Mesothelial cell of epicardium (in vitro differentiated cells): ENCODE data around the gene PDP2. TPM values are rescaled to one million over a fixed set of nuclear protein-coding genes. Genes with fewer than 3 reads are reported as not detected.

ENCODE experiments used
- DNase-seq, 2 experiments: peaks; one replicate each; pipeline ENCODE4 v3.0.0; 2021; ENCODE audit warnings: low spot score in 2 of 2; ENCODE audit not compliant: unreplicated experiment in 2 of 2
- H3K27ac Mint-ChIP-seq: 2 replicates; pipeline ENCODE4 v1.8.0; 2021; ENCODE audit warnings: mixed read lengths
- H3K27me3 Mint-ChIP-seq: 2 replicates; pipeline ENCODE4 v1.8.0; 2021; ENCODE audit warnings: low read depth, mixed read lengths
- H3K36me3 Mint-ChIP-seq: 2 replicates; pipeline ENCODE4 v1.8.0; 2021; ENCODE audit warnings: mixed read lengths
- H3K4me1 Mint-ChIP-seq: 2 replicates; pipeline ENCODE4 v1.8.0; 2021; ENCODE audit warnings: mixed read lengths
- H3K4me3 Mint-ChIP-seq: 2 replicates; pipeline ENCODE4 v1.8.0; 2021; ENCODE audit warnings: mild to moderate bottlenecking, moderate library complexity, mixed read lengths
- H3K9me3 Mint-ChIP-seq: 2 replicates; pipeline ENCODE4 v1.8.0; 2021; ENCODE audit warnings: mixed read lengths
- total RNA-seq: library from RNA; stranded (reverse); gene quantifications from 3 replicates; pipeline ENCODE4 v1.2.1, GENCODE V29; 2021
- TF ChIP-seq, protein P1 (sequence below): fragments of 200-600 bp; sonication (generic); IDR thresholded peaks from one replicate; pipeline ENCODE4 v1.5.0; 2021; ENCODE audit warnings: antibody characterized with exemption; ENCODE audit not compliant: unreplicated experiment

The PDP2 gene
- total RNA-seq, 1 donor from 2014 or later, result 16.9 TPM

DNA sequence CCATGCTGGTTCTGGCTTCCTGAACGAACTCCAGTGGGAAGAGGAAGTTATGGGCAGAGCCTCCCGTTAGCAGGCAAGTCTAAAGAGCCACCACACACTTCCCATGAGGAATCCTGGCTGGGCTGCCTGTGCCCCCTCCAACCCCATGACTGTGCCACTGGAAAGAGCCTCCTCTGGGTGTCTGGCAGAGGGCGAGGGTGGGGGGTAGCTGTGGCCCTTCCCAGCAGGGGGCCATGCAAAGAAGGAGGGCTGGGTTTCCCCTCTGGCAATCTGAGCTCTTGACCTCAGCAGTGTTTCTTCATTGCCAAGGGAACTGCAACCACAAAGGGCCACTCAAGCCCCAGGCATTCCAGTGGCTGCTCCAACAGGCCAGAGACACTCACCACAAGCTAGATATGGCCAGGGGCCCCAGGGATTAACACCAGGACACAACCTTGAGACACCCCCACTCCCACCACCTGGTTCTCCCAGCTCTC lies 46.7 kb downstream of the PDP2 start:
- TF ChIP-seq, protein P1, sequence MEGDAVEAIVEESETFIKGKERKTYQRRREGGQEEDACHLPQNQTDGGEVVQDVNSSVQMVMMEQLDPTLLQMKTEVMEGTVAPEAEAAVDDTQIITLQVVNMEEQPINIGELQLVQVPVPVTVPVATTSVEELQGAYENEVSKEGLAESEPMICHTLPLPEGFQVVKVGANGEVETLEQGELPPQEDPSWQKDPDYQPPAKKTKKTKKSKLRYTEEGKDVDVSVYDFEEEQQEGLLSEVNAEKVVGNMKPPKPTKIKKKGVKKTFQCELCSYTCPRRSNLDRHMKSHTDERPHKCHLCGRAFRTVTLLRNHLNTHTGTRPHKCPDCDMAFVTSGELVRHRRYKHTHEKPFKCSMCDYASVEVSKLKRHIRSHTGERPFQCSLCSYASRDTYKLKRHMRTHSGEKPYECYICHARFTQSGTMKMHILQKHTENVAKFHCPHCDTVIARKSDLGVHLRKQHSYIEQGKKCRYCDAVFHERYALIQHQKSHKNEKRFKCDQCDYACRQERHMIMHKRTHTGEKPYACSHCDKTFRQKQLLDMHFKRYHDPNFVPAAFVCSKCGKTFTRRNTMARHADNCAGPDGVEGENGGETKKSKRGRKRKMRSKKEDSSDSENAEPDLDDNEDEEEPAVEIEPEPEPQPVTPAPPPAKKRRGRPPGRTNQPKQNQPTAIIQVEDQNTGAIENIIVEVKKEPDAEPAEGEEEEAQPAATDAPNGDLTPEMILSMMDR, result no peak
- peaks cover 59% of the 10 kb centered on the region for H3K27me3 Mint-ChIP-seq
- H3K27ac Mint-ChIP-seq, result no peak overlapping the region
- H3K4me1 Mint-ChIP-seq, result peaks cover 15% of the 10 kb centered on the region
- no peak overlapping the region for H3K4me3 Mint-ChIP-seq
- no peak for DNase-seq
- peaks cover 2% of the 10 kb centered on the region for H3K36me3 Mint-ChIP-seq
- no peaks in the 10 kb centered on the region for H3K9me3 Mint-ChIP-seq

DNA sequence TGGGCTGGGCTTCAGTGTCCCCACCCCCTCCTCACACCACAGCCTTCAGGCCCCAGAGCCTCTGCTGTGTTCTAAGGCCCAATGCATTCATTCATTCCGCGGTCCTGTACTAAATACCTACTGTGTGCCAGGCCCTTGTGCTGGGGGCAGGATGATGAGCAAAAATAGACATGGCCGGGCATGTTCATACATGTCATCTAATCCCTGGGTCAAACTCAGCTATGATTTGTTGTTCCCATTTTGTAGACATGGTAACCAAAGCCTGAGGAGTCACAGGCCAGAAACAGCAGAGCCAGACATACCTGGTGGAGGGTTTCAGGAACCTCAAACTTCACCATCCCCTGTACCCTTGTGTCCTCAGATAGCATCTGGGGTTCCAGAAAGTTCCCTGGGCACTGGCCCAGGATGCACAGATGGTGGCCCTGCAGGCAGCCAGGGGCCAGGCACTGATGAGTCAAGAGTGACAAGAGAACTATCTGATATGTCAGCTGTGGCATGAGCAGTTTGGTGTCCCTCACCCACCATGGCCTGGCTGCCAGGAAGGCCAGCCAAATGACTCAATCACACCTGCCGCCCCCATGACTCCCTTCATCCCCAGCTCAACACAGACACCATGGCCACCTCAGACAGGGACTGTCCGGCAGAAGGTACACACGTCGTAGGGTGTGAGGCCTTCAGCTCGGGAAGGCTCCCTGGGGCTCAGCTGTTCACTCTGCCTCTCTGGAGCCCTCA lies 47.8 kb downstream of the PDP2 start:
- H3K27me3 Mint-ChIP-seq, result peaks cover 50% of the 10 kb centered on the region
- TF ChIP-seq, protein P1, result no peak
- H3K36me3 Mint-ChIP-seq, result peaks cover 2% of the 10 kb centered on the region
- no peak overlapping the region for H3K4me3 Mint-ChIP-seq
- H3K4me1 Mint-ChIP-seq, result peaks cover 21% of the 10 kb centered on the region
- no peak for DNase-seq
- H3K27ac Mint-ChIP-seq, result no peak overlapping the region
- no peaks in the 10 kb centered on the region for H3K9me3 Mint-ChIP-seq

DNA sequence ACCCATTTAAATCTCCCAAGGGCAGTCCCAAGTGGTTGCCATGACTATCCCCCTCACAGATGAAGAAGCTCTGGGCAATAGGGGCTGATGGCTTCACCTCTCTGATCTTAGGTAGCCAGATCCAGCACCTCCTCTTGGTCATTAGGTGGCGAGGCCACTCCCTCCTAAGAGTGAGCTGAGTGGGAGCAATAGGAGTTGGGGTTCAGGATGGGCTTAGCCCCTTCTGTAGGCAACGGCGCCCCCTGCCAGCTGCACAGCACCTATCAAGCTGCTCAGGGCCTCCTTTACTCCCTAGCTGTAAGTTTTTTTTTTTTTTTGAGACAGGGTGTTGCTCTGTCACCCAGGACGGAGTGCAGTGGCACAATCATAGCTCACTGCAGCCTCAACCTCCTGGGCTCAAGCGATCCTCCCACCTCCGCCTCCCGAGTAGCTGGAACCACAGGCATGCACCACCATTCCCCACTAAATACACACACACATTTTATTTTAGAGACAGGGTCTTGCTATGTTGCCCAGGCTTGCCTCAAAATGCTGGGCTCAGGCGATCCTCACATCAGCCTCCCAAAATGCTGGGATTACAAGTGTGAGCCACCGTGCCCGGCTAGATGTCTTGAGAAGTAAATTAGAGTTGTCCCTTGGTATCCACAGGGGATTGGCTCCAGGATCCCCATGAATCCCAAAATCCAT lies 48.5 kb downstream of the PDP2 start:
- no peak for DNase-seq
- TF ChIP-seq, protein P1, result no peak
- H3K4me1 Mint-ChIP-seq, result peaks cover 22% of the 10 kb centered on the region
- peaks cover 2% of the 10 kb centered on the region for H3K36me3 Mint-ChIP-seq
- no peaks in the 10 kb centered on the region for H3K9me3 Mint-ChIP-seq
- no peak overlapping the region for H3K27ac Mint-ChIP-seq
- no peak overlapping the region for H3K4me3 Mint-ChIP-seq
- H3K27me3 Mint-ChIP-seq, result peaks cover 42% of the 10 kb centered on the region

DNA sequence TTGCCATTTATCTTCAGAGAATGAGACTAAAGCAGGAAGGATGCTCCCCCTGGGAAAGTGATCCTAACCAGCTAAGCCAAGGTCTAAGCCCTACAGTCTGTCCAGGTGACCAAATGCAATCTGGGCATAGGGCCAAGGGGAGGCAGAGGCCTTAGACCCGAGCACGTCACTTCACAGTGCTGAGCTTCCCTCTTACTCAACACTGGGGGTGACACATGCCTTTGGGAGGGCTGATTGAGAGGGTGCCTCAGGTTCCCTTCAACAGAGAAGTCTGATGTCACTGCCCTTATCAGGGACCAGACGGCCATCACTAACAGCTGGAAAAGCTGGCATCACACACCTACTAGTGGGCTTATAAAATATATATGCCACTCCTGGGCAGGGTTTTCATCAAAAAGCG lies 49.9 kb downstream of the PDP2 start:
- Mint-ChIP-seq H3K4me1 (peaks cover 28% of the 10 kb centered on the region), H3K36me3 (peaks cover 2% of the 10 kb centered on the region), H3K27me3 (peaks cover 30% of the 10 kb centered on the region), H3K4me3 (no peak overlapping the region), H3K9me3 (no peaks in the 10 kb centered on the region), H3K27ac (no peak overlapping the region)
- DNase-seq, result no peak
- TF ChIP-seq, protein P1, result no peak

DNA sequence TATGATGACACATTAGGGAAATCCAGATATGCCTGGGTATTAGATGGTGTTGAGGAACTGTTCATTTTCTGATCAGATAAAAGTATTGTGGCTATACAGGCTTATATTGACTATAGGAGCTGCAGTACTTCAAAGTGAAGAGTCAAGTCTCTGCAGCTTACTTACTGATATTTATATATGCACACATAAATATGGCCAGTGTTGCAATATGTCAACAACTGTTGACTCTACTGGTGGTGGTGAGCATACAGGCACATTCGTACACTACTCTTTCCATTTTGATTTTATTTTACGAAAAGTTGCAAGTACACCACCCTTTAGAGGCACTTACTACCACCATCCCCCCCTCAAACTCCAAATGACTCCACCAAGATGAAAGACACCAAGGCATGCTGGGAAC lies 51.4 kb downstream of the PDP2 start:
- Mint-ChIP-seq H3K4me1 (peaks cover 34% of the 10 kb centered on the region), H3K4me3 (peak overlapping the region; percentile 36), H3K27ac (no peak overlapping the region), H3K9me3 (no peaks in the 10 kb centered on the region), H3K36me3 (peaks cover 2% of the 10 kb centered on the region), H3K27me3 (peaks cover 15% of the 10 kb centered on the region)
- TF ChIP-seq, protein P1, result no peak
- no peak for DNase-seq
